Cardiac fibroblast (primary cell): ENCODE measurements around the gene C6orf118.
A peak's percentile ranks its signal among the peaks of the same experiment; 100 is the strongest.

Experiments
- DNase-seq, 2 donors: peaks; one replicate each; pipeline versions ENCODE4 v3.0.0 to v3.0.0-alpha.2; 2010; ENCODE audit warnings: low read depth in 2 of 2
- H3K4me3 ChIP-seq, 2 donors: replicated peaks in 1 of 2; 1 replicate in 1 of 2; 2 replicates in 1 of 2; pipeline ENCODE4 v1.5.1; 2011; ENCODE audit warnings: low read depth in 2 of 2, low read length in 2 of 2, mild to moderate bottlenecking in 2 of 2, moderate library complexity in 1 of 2
- TF ChIP-seq, protein P1 (sequence below): IDR thresholded peaks from one replicate; pipeline ENCODE4 v1.5.1; 2011; ENCODE audit warnings: low read depth, mild to moderate bottlenecking, low read length, inconsistent platforms

Gene C6orf118

DNA sequence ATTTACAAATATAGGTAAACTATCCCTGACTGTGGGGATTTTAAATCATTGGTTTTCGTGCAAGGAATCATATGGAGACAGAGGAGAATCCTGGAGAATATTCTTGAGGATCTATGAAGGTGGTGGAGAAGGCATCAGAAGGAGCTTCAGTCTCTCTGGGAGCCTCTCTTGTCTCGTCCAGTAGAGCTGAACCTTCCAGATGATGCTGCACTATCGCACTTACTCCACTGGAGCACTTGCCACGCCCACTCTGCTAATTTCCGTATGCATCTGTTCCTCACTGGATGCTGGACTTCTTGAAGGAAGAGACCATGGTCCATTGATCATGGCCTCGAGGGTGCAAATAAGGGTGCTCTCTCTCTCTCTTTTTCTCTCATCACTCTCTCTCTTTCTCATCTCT is 36.8 kb downstream of the C6orf118 start:
- TF ChIP-seq, protein P1, sequence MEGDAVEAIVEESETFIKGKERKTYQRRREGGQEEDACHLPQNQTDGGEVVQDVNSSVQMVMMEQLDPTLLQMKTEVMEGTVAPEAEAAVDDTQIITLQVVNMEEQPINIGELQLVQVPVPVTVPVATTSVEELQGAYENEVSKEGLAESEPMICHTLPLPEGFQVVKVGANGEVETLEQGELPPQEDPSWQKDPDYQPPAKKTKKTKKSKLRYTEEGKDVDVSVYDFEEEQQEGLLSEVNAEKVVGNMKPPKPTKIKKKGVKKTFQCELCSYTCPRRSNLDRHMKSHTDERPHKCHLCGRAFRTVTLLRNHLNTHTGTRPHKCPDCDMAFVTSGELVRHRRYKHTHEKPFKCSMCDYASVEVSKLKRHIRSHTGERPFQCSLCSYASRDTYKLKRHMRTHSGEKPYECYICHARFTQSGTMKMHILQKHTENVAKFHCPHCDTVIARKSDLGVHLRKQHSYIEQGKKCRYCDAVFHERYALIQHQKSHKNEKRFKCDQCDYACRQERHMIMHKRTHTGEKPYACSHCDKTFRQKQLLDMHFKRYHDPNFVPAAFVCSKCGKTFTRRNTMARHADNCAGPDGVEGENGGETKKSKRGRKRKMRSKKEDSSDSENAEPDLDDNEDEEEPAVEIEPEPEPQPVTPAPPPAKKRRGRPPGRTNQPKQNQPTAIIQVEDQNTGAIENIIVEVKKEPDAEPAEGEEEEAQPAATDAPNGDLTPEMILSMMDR: no peak
- no peak for DNase-seq
- H3K4me3 ChIP-seq: no peak overlapping the region

DNA sequence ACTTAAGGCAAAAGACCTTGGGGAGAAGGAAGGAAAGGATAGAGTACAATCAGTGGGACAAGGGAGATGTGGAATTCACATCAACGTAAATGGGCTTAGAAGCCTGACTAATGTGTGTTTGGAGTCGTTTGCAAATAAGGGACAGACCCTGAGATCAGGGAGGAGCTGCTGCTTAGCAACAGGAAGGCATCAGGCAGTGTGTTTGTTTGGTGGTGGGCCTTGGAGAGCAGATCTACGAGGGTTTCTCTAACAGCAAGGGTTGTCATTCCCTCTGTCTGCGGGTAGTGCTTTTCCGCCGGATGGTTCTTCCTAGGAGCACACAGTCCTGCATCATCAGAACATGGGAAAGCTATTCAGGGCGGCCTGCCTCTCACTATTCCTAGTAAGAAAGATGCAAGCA is 40.4 kb downstream of the C6orf118 start:
- DNase-seq: no peak
- TF ChIP-seq, protein P1: no peak
- no peak overlapping the region for H3K4me3 ChIP-seq

DNA sequence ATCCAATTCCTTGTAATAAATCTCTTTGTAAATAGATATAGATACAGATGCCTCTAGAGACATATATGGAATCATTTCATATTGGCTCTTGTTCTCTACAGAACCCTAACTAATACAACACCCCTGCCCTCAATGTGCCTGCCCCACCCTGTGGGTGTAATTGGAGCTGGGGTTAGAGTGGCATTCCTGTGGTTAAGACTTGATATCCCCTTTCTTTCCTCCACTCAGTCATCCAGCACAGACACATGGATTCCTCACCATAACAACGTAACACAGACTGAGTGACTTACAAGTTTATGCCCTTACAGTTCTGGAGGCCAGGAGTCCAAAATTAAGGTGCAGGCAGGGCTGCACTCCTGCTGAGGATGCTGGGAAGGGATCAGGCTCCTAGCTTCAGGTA is 42.8 kb downstream of the C6orf118 start:
- TF ChIP-seq, protein P1: no peak
- no peak overlapping the region for H3K4me3 ChIP-seq
- DNase-seq: no peak

DNA sequence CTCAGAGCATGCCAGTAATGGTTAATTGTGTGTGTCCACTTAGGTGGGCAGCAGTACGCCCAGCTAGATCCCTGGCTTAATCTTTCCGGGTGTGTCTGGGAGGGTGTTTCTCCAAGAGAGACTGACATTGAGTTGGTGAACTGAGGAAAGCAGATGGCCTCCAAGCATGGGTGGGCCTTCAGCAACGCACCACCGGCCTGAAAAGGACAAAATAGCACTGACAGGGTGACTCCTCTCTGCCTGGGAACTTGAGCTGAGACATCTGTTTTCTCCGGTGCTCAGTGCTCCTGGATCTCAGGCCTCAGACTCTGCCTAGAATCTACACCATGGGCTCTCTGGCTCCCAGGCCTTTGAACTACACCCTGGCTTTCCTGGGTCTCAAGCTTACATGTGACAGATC is 43.2 kb downstream of the C6orf118 start:
- DNase-seq: no peak
- TF ChIP-seq, protein P1: no peak
- H3K4me3 ChIP-seq: no peak overlapping the region

DNA sequence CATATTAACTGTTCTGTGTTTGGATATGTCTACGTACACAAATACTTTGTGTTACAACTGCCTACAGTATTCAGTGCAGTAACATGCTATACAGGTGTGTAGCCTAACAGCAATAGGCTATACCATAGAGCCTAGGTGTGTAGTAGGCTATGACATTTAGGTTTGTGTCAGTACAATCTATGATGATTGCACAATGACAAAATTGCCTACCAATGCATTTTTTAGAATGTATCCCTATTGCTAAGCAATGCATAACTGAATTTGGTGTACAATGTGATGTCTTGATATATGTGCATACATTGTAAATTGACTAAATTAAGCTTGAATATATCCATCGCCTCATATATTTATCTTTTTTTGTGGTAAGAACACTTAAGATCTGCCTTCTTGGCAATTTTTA is 48.9 kb downstream of the C6orf118 start:
- no peak for DNase-seq
- TF ChIP-seq, protein P1: no peak
- H3K4me3 ChIP-seq: no peak overlapping the region

DNA sequence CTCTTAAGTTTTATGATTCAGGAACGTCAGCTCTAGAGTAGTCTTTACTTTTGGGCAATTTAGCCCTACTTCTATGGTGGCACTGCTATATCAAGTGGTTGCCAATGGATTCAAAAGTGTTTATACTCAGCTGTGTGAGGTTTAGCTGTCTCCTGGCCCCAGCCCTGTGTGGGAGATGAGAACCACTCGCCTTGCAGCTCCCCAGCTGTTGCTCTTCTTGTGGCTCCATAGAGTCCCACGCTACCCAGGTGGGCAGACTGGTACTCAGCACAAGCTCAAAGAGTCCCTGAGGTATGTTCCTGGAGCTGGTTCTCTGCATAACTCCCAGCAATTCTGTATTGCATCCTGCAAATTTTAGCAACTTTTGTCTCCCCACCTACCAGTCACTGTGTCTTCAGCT is 59.6 kb downstream of the C6orf118 start:
- TF ChIP-seq, protein P1: no peak
- no peak for DNase-seq
- H3K4me3 ChIP-seq: no peak overlapping the region

DNA sequence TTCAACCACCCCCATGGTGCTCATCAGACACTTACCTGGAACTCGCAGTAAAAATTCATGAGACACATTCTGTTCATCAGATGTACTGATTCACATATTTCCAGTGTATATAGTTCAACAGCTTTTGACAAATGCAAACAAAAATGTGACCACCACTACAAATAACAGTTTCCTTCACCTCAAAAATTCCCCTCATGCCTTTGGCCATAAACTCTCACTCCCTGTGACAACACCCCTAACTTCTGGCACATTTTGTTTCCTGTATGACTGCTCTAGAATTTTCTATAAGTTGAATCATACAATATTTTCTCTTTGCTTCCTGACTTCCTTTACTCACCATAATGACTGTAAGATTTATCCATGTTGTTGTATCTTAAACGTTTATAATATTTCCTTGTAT is 63.7 kb downstream of the C6orf118 start:
- TF ChIP-seq, protein P1: no peak
- no peak overlapping the region for H3K4me3 ChIP-seq
- DNase-seq: peak; percentile 13 to 55
